HG02623 (cell line): ENCODE results near the gene PRLH.

ENCODE experiments used
- ATAC-seq: cut with Tn5 transposase; IDR thresholded peaks from one replicate; pipeline ENCODE4 v1.9.1; 2021; ENCODE audit warnings: moderate library complexity; ENCODE audit not compliant: unreplicated experiment

PRLH gene

GRCh38 chr2:237538901-237539300 lies 27.5 kb upstream of the PRLH start:
- no peak for ATAC-seq

DNA sequence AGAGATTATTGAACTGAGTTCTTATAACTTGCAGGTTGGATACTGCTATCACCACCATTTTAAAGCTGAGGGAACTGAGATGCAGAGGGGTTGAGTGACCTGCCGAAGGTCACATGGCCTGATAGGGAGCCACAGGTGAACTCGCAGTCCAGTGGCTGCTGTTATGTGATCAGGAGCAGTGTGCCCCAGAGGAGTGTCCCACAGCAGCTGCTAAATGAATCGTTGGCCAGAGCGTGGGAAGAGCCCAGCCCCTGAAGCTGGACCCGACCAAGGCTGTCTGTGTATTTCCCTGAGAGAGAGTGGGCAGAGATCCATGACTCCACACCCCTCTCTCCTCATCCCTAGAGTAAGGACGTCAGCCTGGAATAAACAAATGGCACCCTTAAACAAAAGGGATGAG lies 26.7 kb upstream of the PRLH start:
- ATAC-seq = no peak

- no peak for ATAC-seq
Measured at GRCh38 chr2:237540223-237540775, 26.1 kb upstream of the PRLH start.

- ATAC-seq = no peak
Measured at GRCh38 chr2:237540823-237541222, 25.6 kb upstream of the PRLH start.

DNA sequence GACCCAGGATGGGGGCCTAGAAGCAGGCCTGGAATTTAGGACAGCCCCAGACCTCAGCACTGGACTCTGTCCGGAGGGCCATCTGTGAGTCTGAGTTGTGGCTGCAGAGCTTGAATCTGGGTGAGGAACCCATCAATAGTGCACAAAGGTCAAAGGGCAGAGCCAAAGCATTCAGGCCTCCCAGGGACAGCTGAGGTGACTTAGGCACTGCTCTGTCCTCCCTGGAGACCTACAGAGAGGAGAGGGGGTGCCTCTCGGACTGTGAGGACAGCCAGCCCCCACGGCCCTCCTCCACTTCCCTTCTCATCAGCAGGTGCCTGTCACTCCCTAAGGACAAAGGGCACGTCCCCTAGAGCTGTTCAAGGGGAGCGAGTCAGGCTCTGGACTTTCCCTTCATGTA lies 25.1 kb upstream of the PRLH start:
- ATAC-seq = no peak

DNA sequence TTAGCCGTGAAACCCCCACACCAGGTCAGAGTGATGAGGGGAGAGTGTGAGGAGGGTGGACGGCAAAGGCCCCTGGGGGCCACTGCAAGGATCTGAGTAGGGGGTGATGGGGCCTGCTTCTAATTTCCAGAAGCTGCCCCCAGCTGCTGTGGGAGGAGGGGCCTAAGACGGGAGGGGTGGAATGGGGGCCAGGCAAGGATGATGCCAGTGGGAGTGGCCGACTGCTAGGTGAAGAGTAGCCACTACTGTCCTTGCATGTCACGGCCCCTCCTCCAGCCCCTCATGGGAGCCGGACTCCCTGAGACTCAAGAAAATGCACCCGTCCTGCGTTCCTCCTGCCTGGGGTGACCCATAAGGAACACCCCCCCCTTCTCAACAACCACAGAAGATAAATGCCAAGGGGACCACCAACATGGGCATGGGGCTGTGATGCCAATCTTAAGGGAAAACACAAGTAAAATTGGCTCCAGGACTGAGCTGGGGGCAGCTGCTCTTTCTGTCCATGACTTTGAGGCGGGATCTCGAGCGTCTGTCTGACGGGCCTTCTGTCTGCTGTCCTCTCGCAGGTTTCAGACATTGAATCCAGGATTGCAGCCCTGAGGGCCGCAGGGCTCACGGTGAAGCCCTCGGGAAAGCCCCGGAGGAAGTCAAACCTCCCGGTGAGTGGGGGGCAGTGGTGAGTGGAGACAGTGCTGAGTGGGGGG lies 24.2 kb upstream of the PRLH start:
- no peak for ATAC-seq

GRCh38 chr2:237546040-237546875 lies 20.1 kb upstream of the PRLH start:
- ATAC-seq = no peak

DNA sequence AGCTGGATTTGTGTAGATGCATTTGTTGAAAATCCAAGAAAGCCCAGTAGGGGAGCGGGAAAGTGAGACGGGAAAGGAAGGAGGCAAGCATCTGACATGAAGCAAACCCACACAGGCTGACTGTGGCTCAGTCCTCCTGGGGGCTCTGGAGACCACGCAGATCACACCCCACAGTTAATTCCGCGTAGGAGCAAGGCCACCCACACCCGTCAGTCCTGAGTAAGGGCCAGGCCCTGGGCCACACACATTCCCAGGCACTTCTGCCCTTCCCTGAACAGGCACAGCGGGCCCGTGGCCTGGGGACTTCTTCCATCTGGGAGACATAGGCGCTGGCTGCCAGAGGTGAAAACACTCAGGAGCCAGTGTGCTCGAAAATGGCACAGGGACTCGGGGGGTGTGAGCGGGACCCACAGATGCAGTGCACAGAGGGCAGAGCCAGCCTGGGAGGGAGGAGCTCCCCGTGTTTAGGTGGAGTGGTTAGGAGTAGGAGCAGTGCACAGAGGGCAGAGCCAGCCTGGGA lies 19.4 kb upstream of the PRLH start:
- no peak for ATAC-seq

GRCh38 chr2:237547841-237548416 lies 18.4 kb upstream of the PRLH start:
- ATAC-seq = no peak

GRCh38 chr2:237549216-237549615 lies 17.2 kb upstream of the PRLH start:
- no peak for ATAC-seq

DNA sequence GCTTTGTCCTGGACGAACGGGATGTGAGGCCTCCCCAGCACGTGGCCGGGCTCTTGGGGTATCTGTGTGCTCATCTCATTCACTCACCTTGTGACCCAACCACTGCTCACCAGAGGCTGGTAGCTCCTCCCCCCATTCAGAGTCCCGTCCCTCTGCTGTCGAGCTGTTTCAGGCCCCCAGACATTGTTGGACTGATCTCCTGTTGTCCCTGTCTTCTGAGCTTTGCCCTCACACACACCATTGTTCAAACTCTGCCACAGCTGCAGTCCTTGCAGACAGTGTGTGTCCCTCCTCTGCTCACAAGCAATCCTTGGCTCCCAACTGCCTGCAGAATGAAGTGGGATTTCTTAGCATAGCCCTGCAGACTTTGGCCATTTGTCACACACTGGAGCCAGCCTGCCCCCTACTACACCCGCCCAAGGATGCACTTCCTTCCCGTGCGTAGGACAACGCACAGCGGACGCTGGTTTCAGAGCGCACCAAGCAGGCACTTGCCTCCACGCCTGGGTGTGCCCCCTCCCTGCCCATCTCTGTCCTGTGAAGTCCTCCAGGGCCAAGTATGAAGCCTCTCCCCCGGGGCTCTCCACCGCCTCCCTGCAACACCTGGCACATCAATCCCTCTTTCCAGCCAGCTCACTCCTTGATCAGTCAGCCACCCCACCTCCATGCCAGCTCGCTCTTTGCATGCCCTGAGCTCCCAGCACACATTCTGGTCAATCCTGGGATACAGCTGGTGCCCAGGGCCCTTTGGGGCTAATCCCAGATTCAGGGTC lies 16.5 kb upstream of the PRLH start:
- no peak for ATAC-seq

DNA sequence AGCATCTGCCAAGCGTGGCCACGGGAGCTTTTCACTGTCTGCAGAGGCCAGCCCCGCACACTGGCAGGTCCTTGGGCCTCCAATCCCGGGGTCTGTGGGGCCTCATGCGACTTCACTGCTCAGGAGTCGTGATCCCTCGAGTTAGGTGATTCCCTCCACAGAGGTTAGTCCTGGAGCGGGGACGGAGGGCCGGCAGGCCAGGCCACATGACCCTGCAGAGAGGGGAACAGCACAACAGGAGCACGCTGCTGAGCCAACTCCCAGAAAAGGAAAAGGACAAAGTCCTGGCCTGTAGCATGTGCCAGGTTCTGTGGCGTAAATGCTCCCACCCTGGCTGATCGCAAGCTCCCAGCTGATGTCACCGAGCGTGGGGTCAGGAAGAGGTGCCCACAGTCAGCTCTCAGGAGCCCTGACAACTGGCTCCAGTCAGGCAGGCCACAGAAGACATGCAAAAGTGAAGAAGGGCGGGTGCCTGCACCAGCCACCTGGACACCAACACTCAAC lies 15.3 kb upstream of the PRLH start:
- ATAC-seq = no peak

DNA sequence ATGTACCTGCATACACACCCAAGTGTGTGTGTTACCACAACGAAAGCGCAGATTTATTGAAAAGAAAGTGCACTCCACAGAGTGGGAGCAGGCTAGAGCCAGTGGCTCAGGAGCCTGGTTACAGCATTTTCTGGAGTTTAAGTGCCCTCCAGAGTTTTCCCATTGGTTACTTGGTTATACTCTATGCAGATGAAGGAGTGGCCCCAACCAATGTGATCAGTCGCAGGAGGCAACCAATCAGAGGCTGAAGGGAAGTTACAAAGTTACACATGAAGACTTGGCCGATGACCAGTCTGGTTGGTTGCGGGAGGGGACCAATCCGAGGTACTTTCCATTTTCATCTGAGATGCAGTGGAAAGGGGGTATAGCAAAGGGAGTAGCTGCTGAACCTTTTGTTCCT lies 13.5 kb upstream of the PRLH start:
- ATAC-seq = no peak

GRCh38 chr2:237553948-237554347 lies 12.4 kb upstream of the PRLH start:
- no peak for ATAC-seq

DNA sequence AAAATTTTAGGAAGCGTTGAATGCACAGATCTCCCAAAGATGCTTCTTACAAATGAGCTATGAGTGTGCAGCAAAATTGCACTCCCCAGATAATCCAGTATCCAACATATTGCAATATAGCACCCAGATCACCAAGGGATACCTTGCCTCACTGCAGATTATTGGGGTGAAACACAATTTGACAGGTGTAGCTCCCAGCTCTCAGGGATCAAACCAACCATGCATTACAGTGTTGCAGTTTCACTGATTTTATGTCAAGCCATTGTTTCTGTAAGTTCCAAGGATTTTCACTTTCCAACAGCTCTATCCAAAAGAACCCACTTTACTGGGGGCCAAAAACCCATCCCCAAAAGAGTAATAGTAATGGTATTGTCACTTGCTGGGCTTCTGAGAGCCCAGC lies 10.8 kb upstream of the PRLH start:
- no peak for ATAC-seq

GRCh38 chr2:237556773-237557632 lies 9.4 kb upstream of the PRLH start:
- peak; percentile 87 for ATAC-seq

GRCh38 chr2:237557633-237558015 lies 8.8 kb upstream of the PRLH start:
- ATAC-seq = peak; percentile 16

GRCh38 chr2:237558961-237559641 lies 7.3 kb upstream of the PRLH start:
- no peak for ATAC-seq

DNA sequence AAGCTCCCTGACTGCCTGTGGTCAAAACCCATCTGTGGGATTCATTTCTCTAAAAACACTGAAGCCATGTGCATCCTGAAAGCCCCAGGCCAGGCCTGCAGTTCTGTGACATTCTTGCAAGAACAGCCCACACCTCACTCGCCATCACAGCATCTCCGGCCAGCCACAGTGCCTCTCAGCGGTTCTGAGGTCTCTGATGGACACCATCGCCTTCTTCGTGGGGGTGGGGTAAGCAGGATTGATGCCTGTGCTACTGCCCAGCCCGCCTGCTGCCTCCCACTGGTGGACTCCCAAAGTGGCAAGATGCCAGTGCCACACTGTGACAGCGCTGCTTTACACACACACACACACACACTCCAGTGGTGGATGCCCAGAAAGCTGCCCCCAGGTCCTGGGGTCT lies 5.2 kb upstream of the PRLH start:
- no peak for ATAC-seq
